C4-2B (cell line): ENCODE data around the gene RPL13A.

ENCODE experiments used
- ZFX ChIP-seq: fragments of 450-650 bp; IDR thresholded peaks from 2 replicates; pipeline ENCODE4 v1.6.1; 2017
- TF ChIP-seq, protein P1 (sequence below): fragments of 450-650 bp; conservative IDR thresholded peaks from 2 replicates; pipeline ENCODE4 v1.5.1; 2017; ENCODE audit warnings: mild to moderate bottlenecking

DNA sequence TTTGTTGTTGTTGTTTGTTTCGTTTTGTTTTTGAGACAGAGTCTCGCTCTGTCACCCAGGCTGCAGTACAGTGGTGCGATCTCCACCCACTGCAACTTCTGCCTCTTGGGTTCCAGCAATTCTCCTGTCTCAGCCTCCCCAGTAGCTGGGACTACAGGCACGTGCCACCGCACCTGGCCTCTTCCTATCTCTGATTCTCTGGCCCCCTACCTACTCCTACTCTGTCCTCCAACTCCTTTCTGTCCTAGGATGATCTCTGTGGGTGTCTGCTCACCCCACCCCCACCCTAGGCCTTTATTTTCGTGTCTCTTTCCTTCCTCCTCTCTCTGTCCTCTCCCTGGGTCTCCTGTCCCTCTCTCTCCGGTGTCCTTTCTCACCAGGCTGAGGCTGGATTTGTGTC, 37.0 kb upstream of the RPL13A start:
- TF ChIP-seq, protein P1, sequence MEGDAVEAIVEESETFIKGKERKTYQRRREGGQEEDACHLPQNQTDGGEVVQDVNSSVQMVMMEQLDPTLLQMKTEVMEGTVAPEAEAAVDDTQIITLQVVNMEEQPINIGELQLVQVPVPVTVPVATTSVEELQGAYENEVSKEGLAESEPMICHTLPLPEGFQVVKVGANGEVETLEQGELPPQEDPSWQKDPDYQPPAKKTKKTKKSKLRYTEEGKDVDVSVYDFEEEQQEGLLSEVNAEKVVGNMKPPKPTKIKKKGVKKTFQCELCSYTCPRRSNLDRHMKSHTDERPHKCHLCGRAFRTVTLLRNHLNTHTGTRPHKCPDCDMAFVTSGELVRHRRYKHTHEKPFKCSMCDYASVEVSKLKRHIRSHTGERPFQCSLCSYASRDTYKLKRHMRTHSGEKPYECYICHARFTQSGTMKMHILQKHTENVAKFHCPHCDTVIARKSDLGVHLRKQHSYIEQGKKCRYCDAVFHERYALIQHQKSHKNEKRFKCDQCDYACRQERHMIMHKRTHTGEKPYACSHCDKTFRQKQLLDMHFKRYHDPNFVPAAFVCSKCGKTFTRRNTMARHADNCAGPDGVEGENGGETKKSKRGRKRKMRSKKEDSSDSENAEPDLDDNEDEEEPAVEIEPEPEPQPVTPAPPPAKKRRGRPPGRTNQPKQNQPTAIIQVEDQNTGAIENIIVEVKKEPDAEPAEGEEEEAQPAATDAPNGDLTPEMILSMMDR: no peak
- no peak for TF ChIP-seq ZFX
